ENCODE measurements around the gene DUS2.

GRCh38 chr16:68049449-68049848 is 26.4 kb downstream of the DUS2 start:
- TF ChIP-seq CTCF (IDR thresholded peaks at IDR 0.05): no peak
- TF ChIP-seq POLR2A (IDR thresholded peaks at IDR 0.05): no peak

Data from sigmoid colon (tissue), 3 donors.